Natural killer cell (primary cell): Measurements from ENCODE around the gene HBQ1. TPM values are rescaled to one million over a fixed set of nuclear protein-coding genes. Genes with fewer than 3 reads are reported as not detected.
A peak's percentile ranks its signal among the peaks of the same experiment; 100 is the strongest.
"Not testable (repeated sequence)": the region's sequence is repeated elsewhere in the genome, so short reads cannot be mapped to it uniquely, and the experiment has no call there.

ENCODE experiments used
- ATAC-seq, 3 donors: fragments of 150-1000 bp in 2 of 3; fragments of 200-7000 bp in 1 of 3; cut with Tn5 transposase; 1 replicate in 1 of 3; 2 replicates in 2 of 3; pipeline ENCODE4 v1.10.0; 2021; ENCODE audit warnings: mild to moderate bottlenecking in 2 of 3, moderate library complexity in 2 of 3
- DNase-seq, 2 donors: peaks; one replicate each; pipeline versions ENCODE4 v3.0.0 to v3.0.0-alpha.2; 2013 to 2021; ENCODE audit warnings: mixed read lengths in 1 of 2
- H3K27ac ChIP-seq: one replicate; pipeline ENCODE4 v1.5.1; 2013; ENCODE audit warnings: mild to moderate bottlenecking, low read length
- H3K27me3 ChIP-seq: one replicate; pipeline ENCODE4 v1.6.1; 2013; ENCODE audit warnings: low read length; ENCODE audit not compliant: control insufficient read depth, insufficient read depth
- H3K36me3 ChIP-seq: one replicate; pipeline ENCODE4 v1.6.1; 2013; ENCODE audit warnings: low read length; ENCODE audit not compliant: control insufficient read depth, insufficient read depth
- H3K4me1 ChIP-seq: one replicate; pipeline ENCODE4 v1.6.1; 2013; ENCODE audit warnings: low read length; ENCODE audit not compliant: control insufficient read depth, insufficient read depth
- H3K4me3 ChIP-seq: one replicate; pipeline ENCODE4 v1.5.1; 2013; ENCODE audit warnings: low read length
- H3K9me3 ChIP-seq: one replicate; pipeline ENCODE4 v1.6.1; 2013; ENCODE audit warnings: low read length; ENCODE audit not compliant: control insufficient read depth, insufficient read depth
- H3K27ac Mint-ChIP-seq, 2 donors: one replicate each; pipeline ENCODE4 v1.8.0; 2022; ENCODE audit warnings: mild to moderate bottlenecking in 2 of 2, mixed read lengths in 2 of 2, moderate library complexity in 1 of 2
- H3K27me3 Mint-ChIP-seq, 2 donors: one replicate each; pipeline ENCODE4 v1.8.0; 2022; ENCODE audit warnings: low read depth in 2 of 2, mixed read lengths in 2 of 2
- H3K36me3 Mint-ChIP-seq: one replicate; pipeline ENCODE4 v1.8.0; 2022; ENCODE audit warnings: mixed read lengths
- H3K4me1 Mint-ChIP-seq, 2 donors: one replicate each; pipeline ENCODE4 v1.8.0; 2022; ENCODE audit warnings: mixed read lengths in 2 of 2
- H3K4me3 Mint-ChIP-seq: one replicate; pipeline ENCODE4 v1.8.0; 2022; ENCODE audit warnings: mild to moderate bottlenecking, moderate library complexity, mixed read lengths
- H3K9me3 Mint-ChIP-seq, 2 donors: one replicate each; pipeline ENCODE4 v1.8.0; 2022; ENCODE audit warnings: mixed read lengths in 2 of 2
- CTCF ChIP-seq: fragments of 200-600 bp; IDR thresholded peaks from one replicate; pipeline ENCODE4 v1.8.0; 2022; ENCODE audit warnings: antibody characterized with exemption
- WGBS: methylation state at CpG from one replicate; pipeline ENCODE4 v1.1.7; 2013; ENCODE audit warnings: missing lambda C conversion rate; ENCODE audit not compliant: insufficient coverage; 5-methylcytosine and 5-hydroxymethylcytosine counted together
- intact Hi-C: fragments of 100-400 bp; cut with micrococcal nuclease; formaldehyde crosslinking; loops from one replicate; pipeline ENCODE4 v1.14.2; 2022
- total RNA-seq, 4 donors: library from RNA; stranded (reverse); fragments of 120-200 nt in 1 of 4; gene quantifications; one replicate each; pipeline versions ENCODE4 v1.2.3 to v1.2.4, GENCODE V29; 2013 to 2022

Gene HBQ1
- total RNA-seq, 3 donors from 2014 or later (not counting 1 experiment from before 2014, with no cell fraction given), result 1.0 to 2.0 TPM; not detected in 1

- H3K27ac Mint-ChIP-seq, result no peak overlapping the region
- Histone ChIP-seq H3K9me3 (no peaks in the 10 kb centered on the region), H3K27ac (no peak overlapping the region), H3K27me3 (peaks cover 34% of the 10 kb centered on the region), H3K36me3 (no peaks in the 10 kb centered on the region), H3K4me3 (no peak overlapping the region), H3K4me1 (peaks cover 21% of the 10 kb centered on the region)
- H3K9me3 Mint-ChIP-seq, result no peaks in the 10 kb centered on the region
- H3K4me3 Mint-ChIP-seq, result peak overlapping the region; percentile 35
- TF ChIP-seq CTCF, result no peak
- H3K36me3 Mint-ChIP-seq, result no peaks in the 10 kb centered on the region
- 23% methylated on average over 11 of the region's 11 CpGs for WGBS
- no peak for DNase-seq
- peaks cover 0 to 11% of the 10 kb centered on the region in 2 donors for H3K4me1 Mint-ChIP-seq
- H3K27me3 Mint-ChIP-seq, result peaks cover 7 to 39% of the 10 kb centered on the region in 2 donors
- ATAC-seq, result no peak
- intact Hi-C loops, result no loop called here
Observed at GRCh38 chr16:167122-167690, 13.1 kb upstream of the HBQ1 start.

GRCh38 chr16:168424-168823 is 11.8 kb upstream of the HBQ1 start:
- DNase-seq, result no peak
- Histone ChIP-seq H3K4me3 (no peak overlapping the region), H3K27ac (no peak overlapping the region), H3K9me3 (no peaks in the 10 kb centered on the region), H3K4me1 (peaks cover 21% of the 10 kb centered on the region), H3K36me3 (no peaks in the 10 kb centered on the region), H3K27me3 (peaks cover 32% of the 10 kb centered on the region)
- peaks cover 7 to 41% of the 10 kb centered on the region in 2 donors for H3K27me3 Mint-ChIP-seq
- no peak for ATAC-seq
- intact Hi-C loops, result no loop called here
- WGBS, result 65% methylated on average over 6 of the region's 6 CpGs
- TF ChIP-seq CTCF, result no peak
- H3K4me1 Mint-ChIP-seq, result peaks cover 0 to 13% of the 10 kb centered on the region in 2 donors
- no peak overlapping the region for H3K4me3 Mint-ChIP-seq
- no peaks in the 10 kb centered on the region for H3K9me3 Mint-ChIP-seq
- no peak overlapping the region for H3K27ac Mint-ChIP-seq
- H3K36me3 Mint-ChIP-seq, result no peaks in the 10 kb centered on the region

GRCh38 chr16:169014-169413 is 11.2 kb upstream of the HBQ1 start:
- no peaks in the 10 kb centered on the region for H3K36me3 ChIP-seq
- peaks cover 32% of the 10 kb centered on the region for H3K27me3 ChIP-seq
- peaks cover 7 to 46% of the 10 kb centered on the region in 2 donors for H3K27me3 Mint-ChIP-seq
- no peak overlapping the region for H3K27ac Mint-ChIP-seq
- 45% methylated on average over 3 of the region's 3 CpGs for WGBS
- peaks cover 0 to 16% of the 10 kb centered on the region in 2 donors for H3K4me1 Mint-ChIP-seq
- no peaks in the 10 kb centered on the region for H3K36me3 Mint-ChIP-seq
- no peaks in the 10 kb centered on the region for H3K9me3 ChIP-seq
- no peak for TF ChIP-seq CTCF
- ATAC-seq, result no peak
- peaks cover 21% of the 10 kb centered on the region for H3K4me1 ChIP-seq
- no peak overlapping the region for H3K4me3 Mint-ChIP-seq
- H3K27ac ChIP-seq, result no peak overlapping the region
- intact Hi-C loops, result no loop called here
- H3K9me3 Mint-ChIP-seq, result no peaks in the 10 kb centered on the region
- DNase-seq, result no peak
- H3K4me3 ChIP-seq, result no peak overlapping the region

- WGBS, result 8% methylated on average over 5 of the region's 5 CpGs
- Mint-ChIP-seq H3K4me1 (peaks cover 0 to 20% of the 10 kb centered on the region in 2 donors), H3K27me3 (peaks cover 17 to 50% of the 10 kb centered on the region in 2 donors)
- peaks cover 20% of the 10 kb centered on the region for H3K4me1 ChIP-seq
- intact Hi-C loops, H3K9me3 ChIP-seq, H3K27ac ChIP-seq, H3K36me3 ChIP-seq, H3K4me3 ChIP-seq, DNase-seq, ATAC-seq, H3K9me3 Mint-ChIP-seq, H3K4me3 Mint-ChIP-seq, H3K27ac Mint-ChIP-seq, H3K36me3 Mint-ChIP-seq: not testable (repeated sequence)
- peaks cover 36% of the 10 kb centered on the region for H3K27me3 ChIP-seq
Observed at GRCh38 chr16:170088-170507, 10.2 kb upstream of the HBQ1 start.
